Measurements from ENCODE around the gene QARS1. TPM values are rescaled to one million over a fixed set of nuclear protein-coding genes. Genes with fewer than 3 reads are reported as not detected.

QARS1 gene
- total and polyA plus RNA-seq, 2 experiments from 2014 or later: 87.0 to 240 TPM

DNA sequence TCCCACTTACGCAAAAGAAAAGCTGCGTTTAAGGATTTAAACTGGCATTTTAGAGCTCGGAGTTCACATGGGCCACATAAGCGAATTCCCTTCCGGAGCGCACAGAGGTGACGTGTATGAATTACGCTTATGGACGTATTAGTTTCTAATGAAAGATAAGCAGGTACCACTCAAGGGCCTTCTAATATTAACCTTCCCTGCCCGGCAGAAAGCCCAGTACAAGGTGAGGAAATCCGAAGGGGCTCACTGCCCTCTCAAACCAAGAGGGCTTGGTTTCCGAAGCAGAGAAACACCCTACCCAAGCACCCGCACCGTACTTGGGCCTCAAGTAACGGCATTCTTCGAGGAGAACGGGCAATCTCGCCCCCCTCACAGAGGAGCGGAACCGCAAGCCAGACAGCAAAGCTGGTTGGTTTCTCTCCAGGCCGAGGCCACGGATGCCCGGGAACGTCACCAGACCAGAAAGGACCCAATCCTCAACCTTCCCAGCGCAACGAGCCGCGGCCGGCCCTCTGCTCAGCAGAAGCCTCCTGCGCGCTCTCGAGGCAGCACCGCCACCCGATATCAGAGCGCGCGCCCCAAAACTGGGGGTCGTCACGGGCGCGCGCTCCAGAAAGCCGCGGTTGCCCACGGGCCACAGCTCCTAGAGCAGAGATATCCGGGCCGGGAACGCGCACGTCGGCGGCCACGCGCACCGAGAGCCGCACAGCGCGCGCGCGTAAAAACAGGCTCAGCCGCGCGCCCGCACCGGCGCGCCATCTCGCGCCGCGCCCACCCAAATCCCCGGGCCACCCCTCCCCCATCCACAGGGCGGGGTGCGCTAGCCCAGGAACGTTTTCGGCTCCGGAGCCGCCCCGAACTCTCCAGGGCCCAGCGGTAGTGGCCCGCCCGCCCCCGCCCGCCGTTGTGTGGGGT lies 11.4 kb downstream of the QARS1 start:
- H3F3A ChIP-seq (ENCODE audit: insufficient read depth): peaks cover 34% of the 10 kb centered on the region
- peak overlapping the region; percentile 98 for H3K27ac ChIP-seq
- peak overlapping the region; percentile 91 for H3K4me3 ChIP-seq
- H3K9me3 ChIP-seq (ENCODE audit: low read depth): no peaks in the 10 kb centered on the region
- in situ Hi-C loops (cut with MboI): no loop called here
- H3K79me2 ChIP-seq (ENCODE audit: insufficient read depth): peaks cover 51% of the 10 kb centered on the region
- TF ChIP-seq EZH2 (IDR thresholded peaks at IDR 0.05; ENCODE audit: insufficient read depth, poor library complexity, severe bottlenecking) (no peak), EZH2phosphoT487 (IDR thresholded peaks at IDR 0.05; ENCODE audit: insufficient read depth, low read depth) (no peak)
- H3K4me1 ChIP-seq (ENCODE audit: insufficient read depth): peaks cover 23% of the 10 kb centered on the region
- peak overlapping the region; percentile 57 for H2AFZ ChIP-seq
- H4K20me1 ChIP-seq (ENCODE audit: insufficient read depth): peaks cover 6% of the 10 kb centered on the region; the same call in 1 of the 2 replicates
- peak overlapping the region; percentile 80 for H3K4me2 ChIP-seq (ENCODE audit: unreplicated experiment)
- WGBS, 2 experiments (ENCODE audit: low coverage in 1 of 2, low lambda C conversion rate in 2 of 2, missing lambda C conversion rate in 2 of 2): 1 to 2% methylated on average over 61 to 85 of the region's 86 CpGs
- H3K36me3 ChIP-seq (ENCODE audit: low read depth): peaks cover 5% of the 10 kb centered on the region; the same call in 1 of the 2 replicates
- no peaks in the 10 kb centered on the region for H3K9me2 ChIP-seq (ENCODE audit: insufficient read depth)
- peak; percentile 92 for DNase-seq
- peak overlapping the region; percentile 98 for H3K9ac ChIP-seq
- H3K27me3 ChIP-seq (replicated peaks; ENCODE audit: insufficient read depth): no peaks in the 10 kb centered on the region

DNA sequence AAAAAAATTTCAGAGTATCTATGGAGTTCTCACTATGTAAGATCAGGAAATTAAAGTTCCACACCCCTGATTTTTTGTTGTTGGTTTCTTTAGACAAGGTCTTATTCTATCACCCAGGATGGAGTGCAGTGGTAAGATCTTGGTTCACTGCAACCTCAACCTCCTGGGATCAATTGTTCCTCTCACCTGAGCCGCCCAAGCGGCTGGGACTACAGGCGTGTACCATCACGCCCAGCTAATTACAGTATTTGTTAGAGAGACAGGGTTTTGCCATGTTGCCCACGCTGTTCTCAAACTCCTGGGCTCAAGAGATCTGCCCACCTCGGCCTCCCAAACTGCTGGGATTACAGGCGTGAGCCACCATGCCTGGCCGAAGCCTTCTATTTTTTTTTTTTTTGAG lies 23.1 kb downstream of the QARS1 start:
- H3K4me2 ChIP-seq (ENCODE audit: unreplicated experiment): no peak overlapping the region
- H3K9me3 ChIP-seq (ENCODE audit: low read depth): no peaks in the 10 kb centered on the region
- no peak for TF ChIP-seq EZH2phosphoT487 (IDR thresholded peaks at IDR 0.05; ENCODE audit: insufficient read depth, low read depth)
- TF ChIP-seq EZH2 (IDR thresholded peaks at IDR 0.05; ENCODE audit: insufficient read depth, poor library complexity, severe bottlenecking): no peak
- no peaks in the 10 kb centered on the region for H3K27me3 ChIP-seq (replicated peaks; ENCODE audit: insufficient read depth)
- no peak overlapping the region for H2AFZ ChIP-seq
- WGBS, 2 experiments (ENCODE audit: low coverage in 1 of 2, low lambda C conversion rate in 2 of 2, missing lambda C conversion rate in 2 of 2): 87 to 94% methylated on average over 8 of the region's 8 CpGs
- no peaks in the 10 kb centered on the region for H3K9me2 ChIP-seq (ENCODE audit: insufficient read depth)
- in situ Hi-C loops (cut with MboI): no loop called here
- no peaks in the 10 kb centered on the region for H4K20me1 ChIP-seq (ENCODE audit: insufficient read depth)
- DNase-seq: no peak
- no peak overlapping the region for H3K4me3 ChIP-seq
- no peak overlapping the region for H3K27ac ChIP-seq
- no peaks in the 10 kb centered on the region for H3K4me1 ChIP-seq (ENCODE audit: insufficient read depth)
- H3F3A ChIP-seq (ENCODE audit: insufficient read depth): no peaks in the 10 kb centered on the region
- H3K36me3 ChIP-seq (ENCODE audit: low read depth): peaks cover 9% of the 10 kb centered on the region; the same call in 1 of the 2 replicates
- peaks cover 100% of the 10 kb centered on the region for H3K79me2 ChIP-seq (ENCODE audit: insufficient read depth)
- no peak overlapping the region for H3K9ac ChIP-seq

DNA sequence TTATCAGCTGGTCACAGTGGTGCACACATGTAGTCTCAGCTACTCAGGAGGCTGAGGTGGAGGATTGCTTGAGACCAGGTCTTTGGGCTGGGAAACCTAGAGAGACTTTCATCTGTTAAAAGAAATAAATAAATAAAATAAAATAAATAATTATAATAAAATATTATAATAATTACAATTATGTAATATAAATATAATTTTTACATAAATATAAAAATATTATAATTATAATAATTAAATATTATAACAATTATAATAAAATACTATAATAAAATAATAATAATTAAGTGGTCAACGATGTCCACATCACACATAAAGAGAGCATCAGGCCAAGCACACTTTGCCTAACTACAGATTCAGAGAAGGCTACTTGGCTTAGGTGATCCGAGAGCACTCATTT lies 25.3 kb downstream of the QARS1 start:
- Histone ChIP-seq H3K4me2 (ENCODE audit: unreplicated experiment) (no peak overlapping the region), H4K20me1 (ENCODE audit: insufficient read depth) (no peaks in the 10 kb centered on the region), H3K27me3 (replicated peaks; ENCODE audit: insufficient read depth) (no peaks in the 10 kb centered on the region), H2AFZ (no peak overlapping the region), H3K4me1 (ENCODE audit: insufficient read depth) (no peaks in the 10 kb centered on the region), H3K79me2 (ENCODE audit: insufficient read depth) (peaks cover 100% of the 10 kb centered on the region), H3K9me2 (ENCODE audit: insufficient read depth) (no peaks in the 10 kb centered on the region), H3K9me3 (ENCODE audit: low read depth) (no peaks in the 10 kb centered on the region), H3K9ac (no peak overlapping the region), H3F3A (ENCODE audit: insufficient read depth) (no peaks in the 10 kb centered on the region), H3K4me3 (no peak overlapping the region), H3K36me3 (ENCODE audit: low read depth) (peaks cover 25% of the 10 kb centered on the region), H3K27ac (no peak overlapping the region)
- in situ Hi-C loops (cut with MboI): no loop called here
- DNase-seq: no peak
- TF ChIP-seq EZH2phosphoT487 (IDR thresholded peaks at IDR 0.05; ENCODE audit: insufficient read depth, low read depth) (no peak), EZH2 (IDR thresholded peaks at IDR 0.05; ENCODE audit: insufficient read depth, poor library complexity, severe bottlenecking) (no peak)
- WGBS, 2 experiments (ENCODE audit: low coverage in 1 of 2, low lambda C conversion rate in 2 of 2, missing lambda C conversion rate in 2 of 2): 97 to 98% methylated on average over 2 of the region's 2 CpGs

DNA sequence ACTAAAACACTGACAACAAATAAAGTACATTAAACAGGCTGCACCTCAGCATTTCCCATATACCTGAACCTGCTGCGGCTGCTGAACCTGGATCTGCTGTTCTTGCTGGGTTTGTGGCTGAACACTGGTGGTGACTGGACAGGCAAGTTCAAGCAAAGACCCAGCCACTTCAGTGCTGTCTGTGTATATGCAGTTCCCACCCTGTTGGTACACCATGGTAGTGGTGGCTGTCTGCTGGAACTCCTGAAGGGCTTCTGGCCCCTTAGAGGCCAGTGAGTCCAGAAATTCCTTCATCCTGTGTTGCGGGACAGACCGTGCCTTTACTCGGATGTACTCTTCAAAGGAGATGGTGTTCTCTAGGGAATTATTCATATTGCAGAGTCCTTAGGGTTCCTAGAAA lies 27.9 kb downstream of the QARS1 start:
- TF ChIP-seq EZH2phosphoT487 (IDR thresholded peaks at IDR 0.05; ENCODE audit: insufficient read depth, low read depth): no peak
- TF ChIP-seq EZH2 (IDR thresholded peaks at IDR 0.05; ENCODE audit: insufficient read depth, poor library complexity, severe bottlenecking): no peak

More for the DNA sequence above, 27.9 kb downstream of the QARS1 start:
- H3K27ac ChIP-seq: no peak overlapping the region
- no peaks in the 10 kb centered on the region for H3F3A ChIP-seq (ENCODE audit: insufficient read depth)
- no peak overlapping the region for H3K4me2 ChIP-seq (ENCODE audit: unreplicated experiment)
- H4K20me1 ChIP-seq (ENCODE audit: insufficient read depth): no peaks in the 10 kb centered on the region
- H3K9ac ChIP-seq: no peak overlapping the region
- H3K27me3 ChIP-seq (replicated peaks; ENCODE audit: insufficient read depth): no peaks in the 10 kb centered on the region
- DNase-seq: no peak
- in situ Hi-C loops (cut with MboI): no loop called here
- H2AFZ ChIP-seq: no peak overlapping the region
- H3K9me2 ChIP-seq (ENCODE audit: insufficient read depth): no peaks in the 10 kb centered on the region
- H3K4me1 ChIP-seq (ENCODE audit: insufficient read depth): no peaks in the 10 kb centered on the region
- 79 to 91% methylated on average over 4 of the region's 4 CpGs for WGBS, 2 experiments (ENCODE audit: low coverage in 1 of 2, low lambda C conversion rate in 2 of 2, missing lambda C conversion rate in 2 of 2)
- H3K79me2 ChIP-seq (ENCODE audit: insufficient read depth): peaks cover 100% of the 10 kb centered on the region
- H3K4me3 ChIP-seq: no peak overlapping the region
- H3K36me3 ChIP-seq (ENCODE audit: low read depth): peaks cover 48% of the 10 kb centered on the region
- no peaks in the 10 kb centered on the region for H3K9me3 ChIP-seq (ENCODE audit: low read depth)
